Stimulated activated CD8-positive, alpha-beta memory T cell treated with anti-CD3 and anti-CD28 coated beads, Interleukin-4, amount 100 ng/mL, for 4 hours (primary cell): Measurements from ENCODE around the gene MAP3K10.

Source experiments
- DNase-seq, 2 donors: peaks; one replicate each; pipeline ENCODE4 v3.0.0-alpha.2; 2020; ENCODE audit warnings: low read depth in 2 of 2, low spot score in 1 of 2

Gene MAP3K10

DNA sequence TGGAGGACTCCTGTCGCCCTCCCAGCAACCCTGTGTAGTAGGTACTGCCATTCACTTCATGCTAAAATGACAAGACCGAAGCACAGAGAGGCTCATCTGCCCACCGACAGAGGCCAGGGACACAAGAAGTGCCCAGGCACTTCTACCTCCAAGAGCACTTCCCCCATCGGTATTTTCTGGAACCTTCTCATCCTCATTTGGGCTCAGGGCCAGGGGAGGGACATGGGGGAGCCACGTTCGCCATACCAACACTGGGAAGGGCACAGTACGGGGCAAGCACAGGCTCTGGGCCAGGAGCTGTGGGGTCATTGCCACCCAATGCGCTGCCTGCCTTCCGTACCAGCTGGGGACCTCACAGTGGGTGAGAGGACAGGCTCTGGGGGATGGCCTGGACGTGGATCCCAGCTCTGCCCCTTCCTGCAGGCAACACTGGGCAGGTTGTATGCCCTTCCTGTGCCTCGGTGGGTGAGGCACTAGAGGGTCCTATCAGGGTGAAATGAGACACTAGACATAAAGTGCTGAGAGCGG lies 56.6 kb downstream of the MAP3K10 start:
- no peak for DNase-seq

DNA sequence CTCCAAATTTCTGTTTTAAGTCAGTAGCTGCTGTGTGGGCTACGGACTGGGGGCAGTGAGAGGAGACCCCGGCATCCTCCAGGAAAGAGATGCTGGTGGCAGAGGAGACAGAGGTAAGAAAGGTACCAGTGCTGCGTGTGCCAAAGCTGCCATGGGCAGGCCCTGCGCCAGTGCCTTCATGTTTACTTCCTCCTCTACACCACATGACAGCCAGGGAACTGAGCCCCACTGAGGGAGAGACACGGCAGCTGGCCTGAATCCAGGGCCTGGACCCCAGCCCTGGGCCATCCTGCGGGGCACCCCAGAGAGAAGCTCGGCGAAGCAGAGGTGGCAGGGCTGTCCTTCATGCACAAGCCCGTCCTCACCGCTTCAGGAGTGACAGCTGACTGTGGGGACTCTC lies 58.0 kb downstream of the MAP3K10 start:
- DNase-seq, result no peak

DNA sequence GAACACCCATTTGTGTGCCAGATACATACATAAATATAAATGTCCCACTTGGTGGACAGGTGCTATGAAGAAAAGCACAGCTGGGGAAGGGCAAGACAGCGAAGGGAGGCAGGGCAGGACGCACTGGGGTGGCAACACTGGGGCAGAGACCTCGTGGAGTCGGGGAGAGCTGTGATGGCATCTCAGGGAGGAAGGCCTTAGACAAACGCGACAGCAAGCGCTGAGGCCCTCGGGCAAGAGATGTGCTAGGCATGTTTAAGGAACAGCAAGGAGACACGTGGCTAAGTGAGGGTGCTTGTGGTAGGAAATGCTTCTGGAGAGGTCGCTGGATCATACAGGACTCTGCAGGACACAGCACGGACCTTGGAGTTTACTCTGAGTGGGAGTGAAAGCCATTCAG lies 58.6 kb downstream of the MAP3K10 start:
- DNase-seq, result no peak

DNA sequence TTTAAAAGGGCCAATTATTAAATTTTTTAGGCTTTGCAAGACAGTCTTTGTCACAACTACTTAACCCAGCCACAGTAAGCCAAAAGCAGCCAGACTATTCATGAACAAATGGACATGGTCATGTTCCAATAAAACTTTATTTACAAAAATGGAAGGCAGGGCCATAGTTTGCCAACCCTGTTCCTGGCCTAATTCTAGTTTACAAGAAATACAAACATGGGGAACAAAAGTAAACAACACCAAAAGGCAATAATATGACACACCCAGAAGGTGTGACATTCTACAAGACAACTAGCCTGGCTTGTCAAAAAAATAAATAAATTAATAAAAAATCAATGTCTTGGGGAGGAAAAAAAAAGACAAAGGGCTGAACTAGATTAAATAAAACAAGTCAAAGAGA lies 60.0 kb downstream of the MAP3K10 start:
- no peak for DNase-seq

DNA sequence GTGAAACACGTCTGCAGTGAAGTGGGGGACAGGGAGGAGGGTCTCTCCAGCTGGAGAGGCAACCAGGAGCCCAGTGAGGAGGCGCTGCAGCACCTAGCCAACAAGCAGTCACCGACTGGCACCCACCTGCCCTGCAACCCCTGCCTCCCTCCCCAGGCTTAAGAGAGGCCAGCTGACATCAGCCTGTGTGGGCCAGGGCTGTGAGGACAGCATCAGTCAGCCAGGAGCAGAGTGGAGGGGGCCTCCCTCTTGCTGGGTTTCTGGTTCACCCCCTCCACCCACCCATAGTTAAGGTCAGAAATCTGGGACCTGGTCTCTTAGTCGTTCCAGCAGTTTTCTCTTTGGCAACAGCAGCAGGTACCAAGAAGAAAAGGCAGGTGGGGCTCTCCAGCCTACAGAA lies 60.8 kb downstream of the MAP3K10 start:
- DNase-seq, result no peak

DNA sequence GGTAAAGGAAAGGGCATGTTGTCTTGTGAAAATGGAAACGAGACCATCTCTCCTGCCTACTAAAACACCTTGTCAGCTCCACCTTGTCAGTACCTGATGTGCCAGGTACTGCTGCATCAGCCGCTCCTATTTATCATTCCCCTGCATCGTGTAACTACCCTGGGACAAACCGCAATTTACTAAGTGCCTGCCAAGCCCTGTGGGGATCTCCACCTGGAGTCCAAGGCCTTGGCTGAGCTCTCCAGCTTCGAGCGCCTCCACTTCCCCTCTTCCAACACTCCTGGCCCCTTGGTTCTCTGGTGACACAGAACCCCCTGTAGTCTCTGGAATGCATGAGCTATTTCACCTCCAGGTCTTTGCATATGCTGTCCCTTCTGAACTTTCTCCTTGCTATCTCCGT lies 61.2 kb downstream of the MAP3K10 start:
- DNase-seq, result no peak

DNA sequence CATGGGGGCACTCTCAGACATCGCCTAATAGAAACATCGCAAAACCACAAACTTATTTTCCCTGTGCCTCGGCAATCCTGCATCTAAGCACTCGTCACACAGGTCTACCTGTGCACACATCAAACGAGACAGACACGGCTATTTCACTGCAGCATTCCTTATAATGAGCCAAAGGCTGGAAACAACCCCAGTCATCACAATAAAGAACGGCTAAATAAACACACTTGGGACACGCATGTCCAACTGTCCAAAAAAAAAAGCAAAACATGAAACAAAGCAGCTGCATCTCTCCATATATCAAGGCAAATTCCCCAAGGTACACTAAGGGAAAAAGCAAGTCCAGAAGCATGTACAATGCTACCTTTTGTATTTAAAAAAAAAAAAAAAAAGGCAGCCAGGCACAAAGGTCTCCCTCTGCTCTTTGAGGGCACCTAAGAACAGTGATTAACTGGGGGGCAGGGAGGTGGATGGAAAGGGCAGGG lies 62.4 kb downstream of the MAP3K10 start:
- no peak for DNase-seq

DNA sequence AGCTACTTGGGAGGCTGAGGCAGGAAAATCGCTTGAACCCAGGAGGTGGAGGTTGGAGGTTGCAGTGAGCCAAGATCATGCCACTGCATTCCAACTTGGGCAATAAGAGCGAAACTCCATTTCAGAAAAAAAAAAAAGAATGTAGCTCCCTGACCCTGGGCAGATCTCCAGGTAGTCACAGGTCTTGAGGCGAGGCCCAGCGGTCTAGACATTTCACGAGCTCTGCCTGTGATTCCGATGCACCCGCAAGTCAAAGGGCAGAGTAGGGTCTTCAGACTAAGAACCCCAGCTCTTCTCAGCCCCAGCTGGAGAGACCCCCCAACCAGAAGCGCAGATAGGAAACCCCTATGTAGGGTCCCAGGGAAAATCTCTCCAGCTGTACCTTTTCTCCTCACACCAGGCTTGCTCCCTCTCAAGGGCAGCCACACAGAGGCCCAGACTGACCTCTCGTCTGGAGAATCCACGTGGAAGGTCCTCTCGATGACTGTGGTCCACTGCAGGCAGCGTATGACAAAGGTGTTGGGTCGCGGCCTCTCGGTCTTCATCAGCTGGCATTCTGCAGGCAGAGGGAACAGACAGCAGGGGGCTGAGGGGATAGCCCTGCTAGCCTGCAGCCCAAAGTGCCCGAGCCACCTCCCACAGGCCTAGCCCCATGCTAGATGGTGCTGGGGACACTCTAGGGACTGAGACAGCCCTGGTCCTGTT lies 63.6 kb downstream of the MAP3K10 start:
- no peak for DNase-seq

DNA sequence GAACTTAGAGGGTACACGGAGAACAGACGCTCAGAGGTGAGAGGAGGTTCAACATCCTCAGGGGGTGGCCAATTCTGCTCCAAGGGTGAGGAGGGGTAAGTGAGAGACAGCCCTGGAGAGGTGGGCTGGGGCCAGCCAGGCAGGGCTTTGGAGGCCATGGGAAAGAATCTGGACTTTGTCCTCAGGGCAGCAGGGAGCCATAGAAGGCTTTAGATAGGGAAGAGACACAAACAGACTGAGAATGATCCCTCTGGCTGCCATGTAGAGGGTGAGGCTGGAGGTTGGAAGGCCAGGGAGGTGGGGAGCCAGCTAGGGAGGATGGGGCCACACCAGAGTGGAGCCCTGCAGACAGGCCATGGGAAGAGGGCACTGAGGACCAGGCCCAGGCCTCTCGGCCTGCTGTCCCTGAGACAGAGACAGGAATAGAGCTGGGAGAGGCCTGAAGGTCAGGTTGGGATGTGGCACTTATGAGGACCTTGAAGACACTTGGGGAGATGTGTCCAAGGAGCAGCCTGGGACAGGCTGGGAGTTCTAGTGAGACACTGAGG lies 64.5 kb downstream of the MAP3K10 start:
- no peak for DNase-seq

DNA sequence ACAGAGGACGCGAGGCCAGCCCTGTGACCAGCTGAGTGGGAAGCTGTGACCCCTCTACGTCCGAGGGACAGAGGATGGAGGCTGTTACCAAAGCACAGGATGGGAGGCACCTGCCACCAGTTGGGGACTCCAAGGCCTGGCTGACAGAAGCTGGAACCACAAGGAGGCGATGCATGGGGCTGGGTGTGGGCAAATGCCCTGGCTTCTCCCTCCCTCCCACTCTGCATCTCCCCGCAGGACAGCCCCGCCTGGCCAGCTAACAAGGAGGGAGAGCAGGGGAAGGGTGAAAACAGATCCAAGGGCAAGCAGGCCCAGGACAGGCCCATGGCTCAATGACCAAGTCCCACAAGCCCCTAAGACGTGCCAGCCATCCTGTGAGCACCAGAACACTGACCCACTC lies 65.3 kb downstream of the MAP3K10 start:
- DNase-seq, result no peak

DNA sequence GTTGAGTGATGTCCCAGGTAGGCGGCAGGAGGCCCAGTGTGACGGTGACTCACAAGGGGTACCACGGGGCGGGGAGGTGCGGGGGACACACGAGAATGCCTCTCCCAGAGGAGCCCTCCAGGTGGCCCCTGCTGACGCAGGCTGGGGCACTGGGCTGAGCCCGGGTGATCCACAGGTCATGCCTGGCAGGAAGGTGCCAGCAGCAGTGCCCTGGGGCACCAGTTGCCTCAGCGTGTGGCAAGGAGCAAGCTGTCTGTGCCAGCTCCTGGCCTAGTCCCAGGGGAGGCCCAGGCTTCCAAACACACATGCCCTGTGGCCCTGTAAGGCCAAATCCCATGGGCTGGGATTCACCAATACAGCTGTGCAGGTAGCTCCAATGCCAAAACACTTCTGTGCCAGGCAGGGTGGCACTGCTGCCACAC lies 65.9 kb downstream of the MAP3K10 start:
- no peak for DNase-seq

DNA sequence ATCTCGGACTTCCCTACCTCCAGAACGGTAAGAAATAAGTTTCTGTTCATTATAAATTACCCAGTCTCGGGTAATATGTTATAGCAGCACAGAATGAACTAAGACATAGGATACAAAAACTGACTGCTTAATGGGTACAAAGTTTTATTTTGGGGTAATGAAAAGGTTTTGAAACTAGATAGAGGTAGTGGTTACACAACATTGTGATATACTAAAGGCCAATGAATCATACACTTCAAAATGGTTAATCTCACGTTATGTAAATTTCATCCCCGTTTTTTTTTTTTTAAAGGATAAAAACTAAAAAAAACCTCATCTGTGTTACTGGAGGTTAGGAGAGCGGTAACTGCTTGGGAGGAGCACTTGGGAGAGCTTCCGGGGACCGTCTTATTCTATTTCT lies 70.4 kb downstream of the MAP3K10 start:
- no peak for DNase-seq

DNA sequence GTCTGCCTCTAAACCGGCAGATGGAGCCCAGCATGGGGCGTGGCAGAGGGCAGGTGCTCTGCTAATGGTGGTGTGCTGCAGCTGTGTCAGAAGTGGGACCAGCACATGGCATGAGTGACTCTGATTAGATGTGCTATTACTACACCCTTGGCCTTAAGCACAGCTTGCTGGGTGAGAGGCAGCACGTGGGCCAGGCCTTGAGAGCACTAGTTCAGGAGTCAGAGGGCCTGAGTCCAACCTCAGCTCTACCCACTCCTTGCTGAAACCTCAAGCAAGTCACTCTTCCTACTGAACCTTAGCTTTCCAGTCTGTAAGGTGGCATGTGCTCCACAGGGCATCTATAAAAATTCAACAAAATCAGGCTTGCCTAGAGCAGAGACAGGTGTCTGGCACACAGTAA lies 71.2 kb downstream of the MAP3K10 start:
- DNase-seq, result no peak

DNA sequence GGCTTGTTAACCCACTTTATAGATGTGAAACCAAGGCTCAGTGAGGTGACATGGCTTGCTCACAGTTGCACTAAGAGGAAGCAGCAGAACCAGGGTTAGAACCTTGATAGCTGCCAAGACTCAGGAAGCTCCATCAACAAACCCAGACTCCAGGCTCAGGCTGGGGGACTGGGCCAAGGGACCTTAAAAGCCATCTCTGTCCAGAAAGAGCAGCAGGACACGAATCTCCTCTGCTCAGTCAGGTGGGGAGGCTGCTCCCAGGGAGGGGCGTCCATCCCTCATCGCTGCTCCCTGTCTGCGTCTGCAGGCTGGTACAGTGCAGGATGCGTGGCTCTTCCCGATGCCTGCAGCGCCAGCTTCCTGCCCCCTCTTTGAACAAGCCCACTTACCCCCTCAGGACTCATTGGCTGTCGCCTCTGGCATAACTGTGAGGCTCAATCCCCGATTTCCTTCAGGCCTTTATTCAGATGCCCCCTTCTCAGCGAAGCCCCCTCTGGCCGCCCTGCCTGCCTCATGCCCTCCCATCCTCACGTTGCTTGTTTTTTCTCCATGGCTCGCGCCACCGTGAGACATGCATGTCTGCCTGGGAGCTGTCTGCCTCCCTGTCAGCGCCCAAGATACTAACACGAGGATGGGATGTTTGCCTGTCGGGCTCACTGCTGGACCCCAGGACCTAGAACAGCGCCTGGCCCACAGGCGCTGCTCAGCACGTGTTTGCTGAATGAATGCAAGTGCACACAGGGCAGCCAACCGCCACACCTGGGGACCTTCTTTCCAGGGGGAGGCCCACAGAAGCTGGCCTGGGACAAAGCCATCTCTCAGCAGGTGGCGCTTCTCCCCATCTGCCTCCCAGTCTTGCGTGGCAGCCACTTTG lies 72.5 kb downstream of the MAP3K10 start:
- DNase-seq, result no peak

DNA sequence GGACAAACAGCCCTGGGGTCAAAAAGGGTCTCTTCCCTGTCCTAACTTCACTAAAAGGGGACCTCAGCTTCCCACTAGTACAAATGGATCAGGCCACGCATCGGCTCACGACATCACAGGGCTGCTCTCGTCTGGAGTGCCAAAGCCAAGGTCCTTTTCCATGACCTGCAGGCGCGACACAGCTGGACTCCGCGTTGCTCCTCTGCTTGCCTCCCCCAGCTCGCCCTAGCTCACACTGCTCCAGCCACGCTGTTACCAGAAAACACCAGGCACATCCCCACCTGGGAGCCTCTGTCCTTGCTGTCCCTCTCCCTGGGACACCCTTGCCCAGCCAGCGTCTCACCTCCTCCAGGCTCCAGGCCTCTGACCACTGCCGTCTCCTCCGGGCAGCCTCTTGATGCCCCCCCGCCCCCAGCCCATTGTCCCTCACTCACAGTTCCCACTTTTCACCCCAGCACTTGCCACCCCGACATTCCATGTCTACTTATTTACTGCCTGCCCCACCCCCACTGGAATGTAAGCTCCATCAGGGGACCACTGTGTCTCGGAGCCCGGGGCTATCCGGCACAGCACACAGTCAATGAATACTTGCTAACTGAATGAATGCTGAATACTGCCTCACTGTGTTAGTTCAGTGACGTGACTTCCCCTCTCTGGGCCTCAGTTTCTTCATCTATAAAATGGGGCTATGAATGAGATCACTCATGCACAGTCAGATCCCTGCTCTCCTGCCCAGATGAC lies 73.3 kb downstream of the MAP3K10 start:
- DNase-seq, result no peak
